ENCODE measurements around the gene UTS2B.

DNA sequence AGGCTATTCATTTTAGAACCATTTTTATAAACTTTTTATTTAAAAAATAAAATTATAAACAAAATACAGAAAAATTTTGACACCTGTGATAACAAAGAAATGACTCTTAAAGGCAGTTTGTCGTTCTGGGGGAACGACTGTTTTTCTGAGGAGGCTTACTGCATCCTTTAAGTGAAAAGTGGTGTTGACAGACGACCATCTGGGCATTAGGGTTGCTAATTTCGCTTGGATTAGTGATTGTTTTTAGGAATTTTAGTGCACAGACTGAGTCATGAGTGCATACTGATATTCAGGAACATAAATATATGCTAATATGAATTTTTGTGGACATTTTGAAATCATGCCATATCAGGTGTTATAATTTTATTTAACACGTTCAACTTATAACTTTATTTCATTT, 102.8 kb downstream of the UTS2B start:
- TF ChIP-seq, protein P1, sequence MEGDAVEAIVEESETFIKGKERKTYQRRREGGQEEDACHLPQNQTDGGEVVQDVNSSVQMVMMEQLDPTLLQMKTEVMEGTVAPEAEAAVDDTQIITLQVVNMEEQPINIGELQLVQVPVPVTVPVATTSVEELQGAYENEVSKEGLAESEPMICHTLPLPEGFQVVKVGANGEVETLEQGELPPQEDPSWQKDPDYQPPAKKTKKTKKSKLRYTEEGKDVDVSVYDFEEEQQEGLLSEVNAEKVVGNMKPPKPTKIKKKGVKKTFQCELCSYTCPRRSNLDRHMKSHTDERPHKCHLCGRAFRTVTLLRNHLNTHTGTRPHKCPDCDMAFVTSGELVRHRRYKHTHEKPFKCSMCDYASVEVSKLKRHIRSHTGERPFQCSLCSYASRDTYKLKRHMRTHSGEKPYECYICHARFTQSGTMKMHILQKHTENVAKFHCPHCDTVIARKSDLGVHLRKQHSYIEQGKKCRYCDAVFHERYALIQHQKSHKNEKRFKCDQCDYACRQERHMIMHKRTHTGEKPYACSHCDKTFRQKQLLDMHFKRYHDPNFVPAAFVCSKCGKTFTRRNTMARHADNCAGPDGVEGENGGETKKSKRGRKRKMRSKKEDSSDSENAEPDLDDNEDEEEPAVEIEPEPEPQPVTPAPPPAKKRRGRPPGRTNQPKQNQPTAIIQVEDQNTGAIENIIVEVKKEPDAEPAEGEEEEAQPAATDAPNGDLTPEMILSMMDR (IDR thresholded peaks at IDR 0.05) = no peak
- TF ChIP-seq POLR2AphosphoS5 (IDR thresholded peaks at IDR 0.05) = no peak
- no peak for TF ChIP-seq POLR2A (IDR thresholded peaks at IDR 0.05)
